G401.6 (cell line): Measurements from ENCODE around the gene NINL.
"Not testable (repeated sequence)": the region's sequence is repeated elsewhere in the genome, so short reads cannot be mapped to it uniquely, and the experiment has no call there.

Source experiments
- FAIRE-seq: peaks from 2 replicates; lab custom pipeline; 2012; peaks lifted over from hg19 to GRCh38; lab: Jason Lieb, UNC

The NINL gene

GRCh38 chr20:25584905-25585704 lies at the start of gene NINL:
Gene NINL (minus strand): TSS chr20:25585531. CDS start chr20:25526587, 58,944 bp downstream.
- no peak for FAIRE-seq

- no peak for FAIRE-seq
These were observed 47.8 kb upstream of the NINL start for GRCh38 chr20:25632940-25633790.

GRCh38 chr20:25630615-25631014 lies 45.3 kb upstream of the NINL start:
- FAIRE-seq: not testable (repeated sequence)

GRCh38 chr20:25629816-25630499 lies 44.6 kb upstream of the NINL start:
- FAIRE-seq: no peak

- no peak for FAIRE-seq
These were observed 41.4 kb upstream of the NINL start for GRCh38 chr20:25626779-25627178.

GRCh38 chr20:25624500-25624939 lies 39.2 kb upstream of the NINL start:
- FAIRE-seq: no peak

GRCh38 chr20:25623736-25624499 lies 38.6 kb upstream of the NINL start, which contains the start of gene NANP:
Gene NANP (minus strand): TSS chr20:25624014. CDS start chr20:25623948, 66 bp downstream.
- FAIRE-seq: peak; percentile 91

GRCh38 chr20:25623225-25623735 lies 37.9 kb upstream of the NINL start:
- no peak for FAIRE-seq

GRCh38 chr20:25622450-25623224 lies 37.3 kb upstream of the NINL start:
- FAIRE-seq: no peak

GRCh38 chr20:25622049-25622448 lies 36.7 kb upstream of the NINL start:
- no peak for FAIRE-seq

- no peak for FAIRE-seq
These were observed 34.2 kb upstream of the NINL start for GRCh38 chr20:25619514-25619913.

GRCh38 chr20:25608774-25609173 lies 23.4 kb upstream of the NINL start:
- FAIRE-seq: no peak

- FAIRE-seq: no peak
These were observed 20.9 kb upstream of the NINL start for GRCh38 chr20:25606094-25606695.

GRCh38 chr20:25605148-25605547 lies 19.8 kb upstream of the NINL start:
- FAIRE-seq: no peak

- FAIRE-seq: no peak
These were observed 19.3 kb upstream of the NINL start for GRCh38 chr20:25604611-25605010.

GRCh38 chr20:25602914-25603309 lies 17.6 kb upstream of the NINL start:
- FAIRE-seq: not testable (repeated sequence)

GRCh38 chr20:25602191-25602913 lies 17.0 kb upstream of the NINL start:
- not testable (repeated sequence) for FAIRE-seq

- FAIRE-seq: no peak
These were observed 16.3 kb upstream of the NINL start for GRCh38 chr20:25601659-25602058.

GRCh38 chr20:25600632-25601031 lies 15.3 kb upstream of the NINL start:
- FAIRE-seq: no peak
